ENCODE results near the gene NELFA. TPM values are rescaled to one million over a fixed set of nuclear protein-coding genes. Genes with fewer than 3 reads are reported as not detected.

The NELFA gene
- polyA plus RNA-seq, 1 donor (not counting 4 experiments of a cell fraction or from before 2014, with no cell fraction given): 9.9 TPM

GRCh38 chr4:1987721-1988326 lies 20.9 kb downstream of the NELFA start:
- H3K4me3 ChIP-seq (ENCODE audit: control insufficient read depth in 2 of 3, extremely low read depth in 1 of 3, insufficient read depth in 2 of 3, low read depth in 1 of 3, low read length in 3 of 3): no peak overlapping the region
- no peaks in the 10 kb centered on the region for H3K27me3 ChIP-seq (ENCODE audit: control insufficient read depth, extremely low read depth, insufficient read depth, low read length)
- H3K9ac ChIP-seq (ENCODE audit: control insufficient read depth, extremely low read depth, insufficient read depth, low read length): no peak overlapping the region
- H3K4me2 ChIP-seq (ENCODE audit: control insufficient read depth, extremely low read depth, insufficient read depth, low read depth, low read length): no peak overlapping the region
- peaks cover 15% of the 10 kb centered on the region for H3K79me2 ChIP-seq (ENCODE audit: control insufficient read depth, insufficient read depth, low read length)
- H3K27ac ChIP-seq (ENCODE audit: control insufficient read depth, insufficient read depth, low read length): no peak overlapping the region
- dilution Hi-C loops (cut with MboI; ENCODE audit: extremely low pct_ligation_motif_present, low sequenced_read_pairs): no loop called here
- no peaks in the 10 kb centered on the region for H4K20me1 ChIP-seq (ENCODE audit: control insufficient read depth, extremely low read depth, insufficient read depth, low read length)
- no peaks in the 10 kb centered on the region for H3K9me1 ChIP-seq (ENCODE audit: control insufficient read depth, extremely low read depth, insufficient read depth, low read length)
- peaks cover 19 to 33% of the 10 kb centered on the region in 2 experiments for H3K36me3 ChIP-seq (ENCODE audit: control insufficient read depth in 2 of 2, extremely low read depth in 1 of 2, insufficient read depth in 2 of 2, low read length in 2 of 2)
- TF ChIP-seq CTCF (optimal IDR thresholded peaks at IDR 0.05 in 1 of 3, IDR thresholded peaks at IDR 0.05 in 1 of 3, conservative IDR thresholded peaks at IDR 0.05 in 1 of 3; ENCODE audit: extremely low read depth in 1 of 3, insufficient read depth in 2 of 3, low read length in 3 of 3) (no peak), EZH2 (IDR thresholded peaks at IDR 0.05; ENCODE audit: low read length) (no peak)
- DNase-seq (ENCODE audit: low read depth, low spot score): no peak
- no peak for FAIRE-seq
- peaks cover 2% of the 10 kb centered on the region for H3K4me1 ChIP-seq (ENCODE audit: control insufficient read depth, extremely low read depth, insufficient read depth, low read length)
- H3K9me3 ChIP-seq (ENCODE audit: control insufficient read depth, low read depth, low read length): no peaks in the 10 kb centered on the region
- H2AFZ ChIP-seq (ENCODE audit: control insufficient read depth, low read length): no peak overlapping the region

GRCh38 chr4:1987296-1987695 lies 21.5 kb downstream of the NELFA start:
- Histone ChIP-seq H3K9ac (ENCODE audit: control insufficient read depth, extremely low read depth, insufficient read depth, low read length) (no peak overlapping the region), H3K4me3 (ENCODE audit: control insufficient read depth in 2 of 3, extremely low read depth in 1 of 3, insufficient read depth in 2 of 3, low read depth in 1 of 3, low read length in 3 of 3) (no peak overlapping the region), H3K27ac (ENCODE audit: control insufficient read depth, insufficient read depth, low read length) (no peak overlapping the region), H3K27me3 (ENCODE audit: control insufficient read depth, extremely low read depth, insufficient read depth, low read length) (no peaks in the 10 kb centered on the region), H3K9me3 (ENCODE audit: control insufficient read depth, low read depth, low read length) (no peaks in the 10 kb centered on the region), H2AFZ (ENCODE audit: control insufficient read depth, low read length) (no peak overlapping the region), H4K20me1 (ENCODE audit: control insufficient read depth, extremely low read depth, insufficient read depth, low read length) (no peaks in the 10 kb centered on the region), H3K4me1 (ENCODE audit: control insufficient read depth, extremely low read depth, insufficient read depth, low read length) (peaks cover 2% of the 10 kb centered on the region), H3K79me2 (ENCODE audit: control insufficient read depth, insufficient read depth, low read length) (peaks cover 10% of the 10 kb centered on the region), H3K4me2 (ENCODE audit: control insufficient read depth, extremely low read depth, insufficient read depth, low read depth, low read length) (no peak overlapping the region), H3K9me1 (ENCODE audit: control insufficient read depth, extremely low read depth, insufficient read depth, low read length) (no peaks in the 10 kb centered on the region), H3K36me3 (ENCODE audit: control insufficient read depth in 2 of 2, extremely low read depth in 1 of 2, insufficient read depth in 2 of 2, low read length in 2 of 2) (peaks cover 19 to 36% of the 10 kb centered on the region in 2 experiments)
- dilution Hi-C loops (cut with MboI; ENCODE audit: extremely low pct_ligation_motif_present, low sequenced_read_pairs): no loop called here
- no peak for TF ChIP-seq EZH2 (IDR thresholded peaks at IDR 0.05; ENCODE audit: low read length)
- no peak for TF ChIP-seq CTCF (optimal IDR thresholded peaks at IDR 0.05 in 1 of 3, IDR thresholded peaks at IDR 0.05 in 1 of 3, conservative IDR thresholded peaks at IDR 0.05 in 1 of 3; ENCODE audit: extremely low read depth in 1 of 3, insufficient read depth in 2 of 3, low read length in 3 of 3)
- DNase-seq (ENCODE audit: low read depth, low spot score) (no peak), FAIRE-seq (no peak)

Data from keratinocyte (primary cell).